ENCODE data around the gene TUBB.

Gene TUBB

GRCh38 chr6:30719791-30720737 lies at the start of gene TUBB:
Gene TUBB, plus strand, starts transcription at chr6:30720352. Its CDS starts 155 bp downstream, at chr6:30720507.
- DNase-seq (ENCODE audit: low read depth) = peak; percentile 86

DNA sequence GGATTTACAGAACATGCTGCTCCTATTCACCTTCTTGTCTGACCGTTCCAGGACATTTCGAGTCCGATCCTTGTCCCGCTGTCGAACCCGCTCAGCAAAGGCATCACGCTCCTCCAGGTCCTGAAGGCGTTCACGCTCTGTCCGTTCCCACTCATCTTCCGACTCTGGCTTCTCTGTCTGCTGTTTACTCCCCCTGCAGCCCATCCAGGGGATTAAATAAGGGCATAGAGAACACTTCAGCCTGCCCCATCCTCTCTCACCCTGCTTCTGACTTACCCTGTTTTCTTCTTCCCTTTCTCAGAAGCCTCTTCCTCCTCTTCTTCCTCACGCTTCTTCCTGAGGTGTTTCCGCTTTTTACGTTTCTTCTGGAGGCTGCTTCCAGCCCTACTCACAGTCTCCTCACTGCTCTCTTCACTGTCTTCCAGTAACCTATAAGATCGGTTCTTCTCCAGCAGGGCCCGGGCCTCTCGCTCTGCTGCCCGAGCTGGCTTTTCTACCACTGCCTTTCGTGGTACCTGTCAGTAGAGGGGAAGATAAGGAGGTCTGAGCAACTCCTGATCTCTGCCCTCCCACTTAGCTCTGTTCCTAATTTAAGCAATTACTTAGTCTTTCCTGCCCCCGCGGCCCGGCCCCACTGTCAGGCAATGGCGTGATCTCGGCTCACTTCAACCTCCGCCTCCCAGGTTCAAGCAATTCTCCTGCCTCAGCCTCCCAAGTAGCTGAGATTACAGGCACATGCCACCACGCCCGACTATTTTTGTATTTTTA lies 49.2 kb upstream of the TUBB start:
- no peak for DNase-seq (ENCODE audit: low read depth)

DNA sequence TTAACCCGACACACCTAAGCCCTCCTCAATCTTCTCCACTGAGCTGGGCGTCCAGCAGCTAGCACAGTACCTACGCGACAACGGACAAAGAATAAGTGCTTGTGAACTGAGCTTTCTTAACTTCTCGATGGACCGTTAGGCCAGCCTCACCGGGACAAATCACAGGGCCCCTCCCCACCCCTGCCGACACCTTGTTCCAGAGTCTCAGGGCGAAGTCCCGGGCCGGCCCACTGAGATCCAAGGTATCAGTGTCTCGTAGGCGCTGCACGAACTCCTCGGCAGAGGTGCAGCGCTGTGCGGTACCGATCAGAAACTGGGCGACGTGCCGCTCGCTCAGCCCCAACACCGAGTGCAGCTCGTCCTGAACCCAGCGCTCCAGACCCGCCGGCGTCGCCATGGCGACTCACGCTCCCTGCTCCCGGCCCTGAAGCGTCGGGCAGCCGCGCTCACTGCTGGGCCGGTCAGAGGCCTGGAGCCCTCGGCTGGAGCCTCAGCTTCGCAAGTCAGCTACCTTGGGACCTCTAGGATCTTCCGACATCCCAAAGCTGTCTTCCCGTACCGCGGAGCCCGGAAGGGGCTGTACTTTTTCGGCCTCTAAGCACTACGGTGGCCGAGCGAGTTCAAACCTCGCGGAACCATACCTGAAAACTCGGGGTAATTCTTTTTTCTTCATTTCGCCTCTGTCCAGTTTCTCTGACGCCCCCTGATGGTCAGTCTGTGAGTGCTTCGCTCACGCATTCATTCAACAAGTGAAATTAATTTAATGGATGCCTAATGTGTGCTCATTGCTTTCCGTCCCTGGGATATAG lies 47.5 kb upstream of the TUBB start, which contains the start of gene DHX16:
TSS of gene DHX16 (minus strand) at position 562 of the 809 bp plus-strand sequence. CDS start at position 397, 165 bp downstream.
- DNase-seq (ENCODE audit: low read depth) = peak; percentile 93

GRCh38 chr6:30676660-30677285 lies 43.4 kb upstream of the TUBB start:
- DNase-seq (ENCODE audit: low read depth) = no peak

DNA sequence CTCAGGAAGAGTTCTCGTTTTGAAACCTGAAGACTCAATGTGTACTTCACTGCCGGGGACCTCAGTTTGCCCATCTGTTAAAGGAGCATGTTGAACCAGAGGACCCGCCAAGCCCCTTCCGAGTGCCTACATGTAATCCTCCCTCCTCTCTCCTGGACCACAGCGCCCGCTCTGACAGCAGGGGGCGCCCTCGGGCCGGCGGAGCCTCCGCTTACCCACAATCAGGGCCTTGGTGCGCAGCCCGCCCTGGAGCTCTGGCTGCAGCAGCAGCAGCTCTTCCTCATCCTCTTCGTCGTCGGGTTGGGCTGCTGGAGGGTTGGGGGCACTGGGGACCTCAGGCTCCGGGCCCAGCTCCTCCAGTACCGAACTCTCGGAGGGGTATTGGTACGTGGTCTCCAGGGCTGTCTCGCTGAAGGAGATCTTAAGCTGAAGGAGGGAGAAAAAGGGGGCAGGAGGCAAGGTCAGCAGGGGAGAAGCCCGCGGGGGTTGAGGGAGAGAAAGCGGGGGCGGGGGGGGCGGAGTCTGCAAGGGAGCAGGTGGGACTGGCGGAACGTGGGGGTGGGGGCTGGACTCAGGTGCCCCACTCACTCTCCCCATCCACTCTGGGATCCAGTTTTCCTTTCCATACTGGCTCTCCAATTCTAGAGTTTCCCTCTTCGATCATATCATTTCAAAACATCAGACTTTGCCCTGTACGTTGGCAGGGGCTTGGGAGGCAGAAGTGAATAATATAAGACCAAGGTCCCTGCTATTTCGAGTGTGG lies 41.0 kb upstream of the TUBB start:
- no peak for DNase-seq (ENCODE audit: low read depth)

GRCh38 chr6:30679765-30680535 lies 40.2 kb upstream of the TUBB start:
- no peak for DNase-seq (ENCODE audit: low read depth)

DNA sequence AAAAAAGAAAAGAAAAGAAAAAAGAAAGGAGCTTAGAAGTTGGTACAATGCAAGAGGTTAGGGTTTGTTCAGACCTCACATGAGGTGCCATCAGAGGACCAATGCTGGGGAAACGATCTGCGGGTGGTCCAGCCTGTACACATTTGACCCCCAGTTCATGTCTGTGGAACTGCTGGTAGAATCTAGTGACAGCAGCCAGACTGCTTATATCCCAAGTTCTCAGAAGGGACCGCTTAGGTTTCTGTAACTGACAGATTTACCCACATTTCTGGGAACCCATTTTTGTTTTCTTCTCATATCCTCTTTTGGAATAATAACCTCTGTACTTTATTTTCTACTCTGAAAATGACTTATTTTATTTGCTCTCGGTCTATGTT lies 38.4 kb upstream of the TUBB start:
- DNase-seq (ENCODE audit: low read depth) = no peak

DNA sequence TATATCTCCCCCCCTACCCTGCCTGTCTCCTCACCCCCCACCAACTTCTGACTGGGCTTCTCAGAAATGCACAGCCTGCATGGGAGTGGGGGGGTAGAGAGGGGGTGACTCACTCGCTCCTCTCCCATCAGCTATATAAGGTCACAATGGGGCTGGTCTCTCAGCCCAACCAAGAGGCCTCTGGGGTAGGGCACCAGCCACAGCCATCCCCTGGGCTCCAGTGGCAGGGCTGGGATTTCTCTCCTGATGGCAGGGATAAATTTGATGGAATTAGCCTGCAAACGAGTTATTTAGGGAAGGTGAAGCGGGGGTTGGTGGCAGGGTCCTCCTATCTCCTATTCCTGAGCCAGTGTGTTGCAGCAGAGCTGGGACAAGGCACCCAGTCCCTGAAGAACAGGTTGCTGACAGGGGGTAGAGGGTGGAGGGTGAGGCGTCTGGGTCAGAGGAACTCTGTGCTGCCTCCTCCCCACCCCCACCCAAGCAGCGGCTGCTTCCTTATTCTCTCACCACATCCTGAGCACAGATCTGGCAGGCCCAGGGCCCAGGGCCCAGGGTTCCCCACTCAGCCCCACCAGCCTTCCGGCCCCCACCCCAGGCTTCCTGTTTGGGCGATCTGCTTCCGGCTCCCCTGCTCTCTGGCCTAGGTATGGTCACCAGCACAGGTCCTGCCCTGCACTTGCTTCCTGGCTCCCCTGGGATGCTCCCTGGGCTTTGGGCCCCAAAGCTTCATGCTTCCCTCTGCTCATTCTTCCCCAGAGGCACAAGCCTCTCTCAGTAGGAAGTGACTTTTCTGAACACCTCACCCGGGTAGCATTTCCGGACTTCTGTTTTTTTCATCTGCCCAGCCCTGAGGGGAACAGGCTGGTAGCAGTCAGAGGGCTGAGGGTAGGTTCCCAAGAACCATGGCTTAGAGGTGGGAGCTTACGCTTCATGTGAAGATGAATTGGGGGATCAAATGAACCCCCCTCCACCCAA lies 37.7 kb upstream of the TUBB start:
- DNase-seq (ENCODE audit: low read depth) = peak; percentile 76

GRCh38 chr6:30683183-30683979 lies 36.8 kb upstream of the TUBB start:
- DNase-seq (ENCODE audit: low read depth) = no peak

- no peak for DNase-seq (ENCODE audit: low read depth)
Measured at GRCh38 chr6:30683980-30684338, 36.2 kb upstream of the TUBB start.

DNA sequence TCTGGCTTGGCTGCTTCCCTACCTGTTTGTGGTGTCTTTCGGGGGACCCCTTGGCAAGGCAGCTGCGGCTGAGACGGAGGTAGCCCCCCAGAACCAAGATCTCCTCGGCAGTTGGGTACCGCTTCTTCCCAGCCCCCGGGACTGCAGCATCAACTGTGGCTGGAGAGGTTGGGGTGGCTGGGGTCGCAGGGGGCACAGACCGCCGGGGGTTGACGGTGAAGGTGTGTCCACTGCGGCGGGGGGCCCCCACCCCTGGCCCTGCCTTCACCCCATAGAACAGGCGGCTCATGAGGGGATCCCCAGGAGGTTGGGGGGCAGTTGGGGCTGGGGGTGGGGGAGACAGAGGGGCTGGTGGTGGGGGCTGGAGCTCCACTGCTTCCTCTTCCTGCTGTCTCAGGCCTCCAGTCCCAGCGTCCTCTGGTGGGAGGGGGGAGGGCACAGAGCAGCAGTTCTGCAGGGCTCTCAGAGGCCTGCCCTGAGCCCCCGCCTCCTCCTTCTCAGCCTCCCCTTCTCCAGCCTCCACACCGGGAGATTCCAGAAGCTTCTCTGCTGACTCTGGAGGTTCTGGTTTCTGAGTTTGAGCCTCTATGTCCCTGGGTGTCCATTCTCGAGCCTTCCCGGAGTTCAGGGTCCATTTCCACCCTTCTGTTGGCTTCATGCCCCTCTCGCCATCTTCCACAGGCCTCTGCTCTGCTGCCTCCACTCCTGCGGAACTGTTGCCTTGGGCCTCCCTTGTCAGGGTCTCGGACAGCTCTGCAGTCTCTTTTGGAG lies 35.6 kb upstream of the TUBB start:
- no peak for DNase-seq (ENCODE audit: low read depth)

DNA sequence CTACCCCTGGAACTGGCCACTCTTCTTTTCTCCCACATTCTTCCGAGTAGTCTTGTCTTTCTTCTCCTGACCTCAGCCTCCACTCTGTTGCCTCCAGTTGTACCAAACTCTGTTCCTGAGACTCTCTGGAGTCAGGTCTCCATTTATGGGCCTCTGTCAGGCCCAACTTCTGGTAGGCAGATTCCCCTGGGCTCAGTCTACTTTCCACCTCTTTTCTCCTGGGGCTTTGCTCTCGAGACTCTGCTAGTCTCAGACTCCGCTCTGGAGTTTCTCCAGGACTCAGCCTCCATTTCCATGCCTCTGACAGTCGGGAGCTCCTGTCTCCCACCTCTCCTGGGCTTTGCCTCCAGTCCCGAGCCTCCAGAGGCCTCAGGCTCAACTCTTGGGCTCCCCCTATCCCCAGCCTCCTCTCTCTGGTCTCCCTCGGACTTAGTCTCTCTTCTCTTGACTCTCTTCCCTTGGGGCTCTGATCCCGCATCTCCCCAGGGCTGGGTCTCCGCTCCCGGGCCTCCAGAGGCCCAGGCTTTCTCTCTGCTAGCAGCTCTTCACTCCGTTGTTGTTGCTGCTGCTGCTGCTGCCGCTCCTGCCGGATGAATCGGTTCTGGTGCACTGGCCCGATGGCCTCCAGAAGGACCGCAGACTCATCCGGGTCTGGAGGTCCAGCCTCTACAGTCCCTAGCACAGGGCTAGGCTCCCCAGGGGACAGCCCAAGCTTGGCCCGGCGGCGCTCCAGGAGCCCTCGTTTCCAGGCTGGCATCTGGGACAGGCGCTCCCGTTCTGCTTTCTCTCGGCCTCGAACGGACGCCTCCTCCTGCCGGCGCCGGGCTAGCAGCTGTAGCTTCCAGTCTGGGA lies 34.8 kb upstream of the TUBB start:
- DNase-seq (ENCODE audit: low read depth) = no peak

DNA sequence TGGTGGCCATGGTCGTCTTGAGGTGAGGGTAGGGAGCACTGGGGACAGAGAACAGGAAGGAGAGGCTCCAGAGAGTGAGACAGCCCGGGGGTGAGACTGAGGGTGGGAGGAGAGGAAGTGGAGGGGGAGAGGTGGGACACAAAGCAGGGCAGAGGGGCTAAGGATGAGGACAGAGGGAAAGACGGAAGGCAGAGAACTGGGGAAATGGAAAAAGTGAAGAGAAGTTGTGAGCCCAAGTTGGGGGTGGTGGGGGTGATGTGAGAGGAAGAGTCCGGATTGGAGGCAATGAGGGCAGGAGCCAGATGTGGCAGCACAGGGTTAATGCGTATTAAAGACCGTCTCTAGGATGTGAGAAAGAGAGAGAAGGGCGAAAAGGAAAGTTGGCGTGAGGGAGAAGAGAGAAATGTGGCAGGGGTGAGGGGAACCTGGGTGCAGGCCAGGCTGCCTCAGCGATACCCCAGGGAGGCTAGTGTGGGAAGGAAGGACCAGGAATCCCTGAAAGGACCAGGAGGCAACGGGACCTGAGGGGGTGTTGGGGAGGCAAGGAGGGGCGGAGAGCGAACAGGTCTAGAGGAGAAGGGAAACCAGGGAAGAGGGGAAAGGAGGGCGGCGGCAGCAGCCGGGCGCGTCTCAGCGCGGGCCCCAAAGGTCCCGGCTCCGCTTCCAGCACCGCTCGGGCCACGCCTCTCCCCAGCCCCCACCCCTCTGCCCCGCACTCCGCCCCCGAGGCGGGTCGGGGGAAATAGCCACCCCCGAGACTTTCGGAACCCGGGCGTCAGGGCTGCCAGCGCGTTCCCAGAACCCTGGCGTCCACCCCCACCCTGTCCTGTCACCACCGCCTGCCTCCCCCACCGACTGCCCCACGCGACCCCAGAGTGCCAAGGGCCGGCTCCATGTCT lies 33.9 kb upstream of the TUBB start, which contains the start of gene PPP1R18:
TSS of gene PPP1R18 (minus strand) at position 637 of the 899 bp plus-strand sequence. CDS start at position 10, 627 bp downstream.
- DNase-seq (ENCODE audit: low read depth) = no peak

DNA sequence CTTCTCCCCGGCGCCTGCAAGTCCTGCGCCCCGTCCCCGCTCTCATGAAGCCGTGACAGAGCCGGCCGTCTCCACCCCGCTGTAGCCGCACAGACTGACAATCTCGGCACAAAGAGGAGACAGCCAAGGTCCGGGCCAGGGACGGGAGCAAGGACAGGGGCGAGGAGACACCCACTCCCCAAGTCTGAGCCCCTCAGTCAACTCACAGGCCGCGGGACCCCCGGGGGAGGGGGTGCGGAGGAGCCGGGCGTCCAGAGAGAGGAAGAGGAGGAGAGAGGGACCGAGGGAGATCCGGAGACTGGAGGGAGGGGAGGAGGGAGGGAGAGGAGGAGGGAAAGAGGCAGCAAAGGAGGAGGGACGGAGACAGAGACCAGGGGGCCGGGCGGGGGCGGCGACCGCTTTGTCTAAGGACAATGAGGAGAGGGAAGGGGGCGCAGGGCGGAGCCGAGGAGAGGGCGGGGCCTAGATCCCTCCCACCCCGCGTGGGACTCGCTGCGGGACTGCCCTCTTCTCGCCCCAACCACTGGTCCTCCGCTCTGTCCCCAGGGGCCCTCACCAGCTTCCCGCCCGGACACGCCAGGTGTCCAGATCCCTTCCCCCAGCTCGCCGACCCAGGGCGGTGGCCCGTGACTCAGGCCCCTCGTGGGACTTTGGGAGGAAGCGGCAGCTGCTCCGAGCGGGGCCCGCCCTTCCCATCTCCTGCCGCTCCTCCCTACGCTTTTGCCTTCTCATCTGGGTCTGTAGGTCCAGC lies 33.1 kb upstream of the TUBB start:
- DNase-seq (ENCODE audit: low read depth) = peak; percentile 89
